ENCODE measurements around the gene TBKBP1.
A peak's percentile ranks its signal among the peaks of the same experiment; 100 is the strongest.
"Not testable (repeated sequence)": the region's sequence is repeated elsewhere in the genome, so short reads cannot be mapped to it uniquely, and the experiment has no call there.

Gene TBKBP1

DNA sequence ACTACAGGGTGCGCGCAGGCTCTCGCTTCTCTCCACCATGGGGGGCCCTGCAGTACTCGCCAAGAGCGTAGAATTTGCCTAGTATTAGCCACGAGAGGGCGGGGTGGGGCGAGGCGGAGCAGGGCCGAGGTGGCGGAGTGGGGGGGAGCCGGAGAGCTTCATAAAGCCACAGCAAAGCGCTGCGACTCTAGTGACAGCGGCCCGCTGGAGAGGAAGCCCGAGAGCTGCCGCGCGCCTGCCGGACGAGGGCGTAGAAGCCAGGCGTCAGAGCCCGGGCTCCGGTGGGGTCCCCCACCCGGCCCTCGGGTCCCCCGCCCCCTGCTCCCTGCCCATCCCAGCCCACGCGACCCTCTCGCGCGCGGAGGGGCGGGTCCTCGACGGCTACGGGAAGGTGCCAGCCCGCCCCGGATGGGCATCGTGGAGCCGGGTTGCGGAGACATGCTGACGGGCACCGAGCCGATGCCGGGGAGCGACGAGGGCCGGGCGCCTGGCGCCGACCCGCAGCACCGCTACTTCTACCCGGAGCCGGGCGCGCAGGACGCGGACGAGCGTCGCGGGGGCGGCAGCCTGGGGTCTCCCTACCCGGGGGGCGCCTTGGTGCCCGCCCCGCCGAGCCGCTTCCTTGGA lies 39.2 kb downstream of the TBKBP1 start, which contains the start of gene TBX21:
Gene TBX21 (plus strand): TSS at position 190 of the 627 bp plus-strand sequence. CDS start 219 bp downstream, at position 409.
- DNase-seq, result peak; percentile 93

DNA sequence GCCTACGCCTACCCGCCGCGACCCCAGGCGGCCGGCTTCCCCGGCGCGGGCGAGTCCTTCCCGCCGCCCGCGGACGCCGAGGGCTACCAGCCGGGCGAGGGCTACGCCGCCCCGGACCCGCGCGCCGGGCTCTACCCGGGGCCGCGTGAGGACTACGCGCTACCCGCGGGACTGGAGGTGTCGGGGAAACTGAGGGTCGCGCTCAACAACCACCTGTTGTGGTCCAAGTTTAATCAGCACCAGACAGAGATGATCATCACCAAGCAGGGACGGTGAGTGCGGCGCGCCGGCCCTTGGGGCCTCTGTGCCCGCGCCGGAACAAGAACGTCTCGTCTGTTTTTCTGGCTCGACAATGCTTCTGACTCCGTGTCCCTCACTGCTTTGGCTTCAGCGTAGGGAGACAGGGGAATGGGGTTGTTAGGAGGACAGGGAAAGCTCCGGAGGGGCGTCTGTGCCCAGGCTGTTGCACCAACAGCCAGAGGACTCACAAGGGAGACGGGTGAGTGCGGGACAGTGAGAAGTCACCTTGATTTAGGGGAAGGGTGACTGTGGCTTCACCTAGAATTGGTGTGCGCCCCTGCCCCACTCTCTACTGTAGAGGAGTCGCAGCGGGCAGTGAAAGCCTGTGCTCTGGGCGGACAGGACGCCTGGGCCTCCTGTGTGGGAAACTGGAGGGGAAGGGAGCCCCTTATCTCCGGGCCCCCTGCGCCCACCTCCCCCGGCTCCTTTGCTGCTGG lies 39.9 kb downstream of the TBKBP1 start:
- DNase-seq, result no peak

DNA sequence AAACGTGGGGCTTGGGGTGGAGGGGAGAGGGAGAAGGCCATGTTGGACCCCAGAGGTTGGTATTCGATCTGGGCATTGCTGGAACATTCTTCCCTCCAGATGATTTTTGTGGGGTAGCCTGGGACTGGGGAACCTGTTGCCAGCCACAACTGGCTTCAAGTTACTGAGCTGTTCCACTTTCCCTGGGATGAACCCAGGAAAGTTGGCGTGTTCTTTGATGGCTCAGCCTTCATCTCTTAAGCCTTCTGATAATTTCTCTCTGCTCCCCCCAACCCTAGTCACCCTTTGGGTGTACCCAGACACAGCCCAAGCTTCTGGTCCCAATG lies 41.1 kb downstream of the TBKBP1 start:
- no peak for DNase-seq

DNA sequence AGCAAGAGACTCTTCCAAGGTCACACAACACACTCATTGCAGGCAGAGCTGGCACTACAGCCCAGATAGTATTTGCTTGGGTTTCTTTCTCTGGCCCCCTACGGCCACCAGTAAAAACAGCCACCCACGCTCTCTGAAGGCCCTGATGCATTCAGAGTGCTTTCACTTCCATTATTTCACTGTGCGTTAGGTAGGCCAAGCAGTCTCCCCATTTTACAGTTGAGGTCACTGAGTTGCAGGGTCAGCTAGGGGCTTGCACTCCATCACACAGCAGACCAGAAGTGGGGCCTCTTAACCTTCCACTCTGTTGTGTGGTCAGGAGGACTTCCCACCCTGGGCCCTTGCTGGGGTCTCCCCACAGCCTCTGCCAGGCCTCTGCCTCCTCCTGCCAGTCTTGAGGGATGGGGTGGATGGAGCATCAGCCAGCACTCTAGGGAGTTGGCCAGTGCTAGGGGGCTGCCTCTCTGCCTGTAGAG lies 41.6 kb downstream of the TBKBP1 start:
- DNase-seq, result no peak

DNA sequence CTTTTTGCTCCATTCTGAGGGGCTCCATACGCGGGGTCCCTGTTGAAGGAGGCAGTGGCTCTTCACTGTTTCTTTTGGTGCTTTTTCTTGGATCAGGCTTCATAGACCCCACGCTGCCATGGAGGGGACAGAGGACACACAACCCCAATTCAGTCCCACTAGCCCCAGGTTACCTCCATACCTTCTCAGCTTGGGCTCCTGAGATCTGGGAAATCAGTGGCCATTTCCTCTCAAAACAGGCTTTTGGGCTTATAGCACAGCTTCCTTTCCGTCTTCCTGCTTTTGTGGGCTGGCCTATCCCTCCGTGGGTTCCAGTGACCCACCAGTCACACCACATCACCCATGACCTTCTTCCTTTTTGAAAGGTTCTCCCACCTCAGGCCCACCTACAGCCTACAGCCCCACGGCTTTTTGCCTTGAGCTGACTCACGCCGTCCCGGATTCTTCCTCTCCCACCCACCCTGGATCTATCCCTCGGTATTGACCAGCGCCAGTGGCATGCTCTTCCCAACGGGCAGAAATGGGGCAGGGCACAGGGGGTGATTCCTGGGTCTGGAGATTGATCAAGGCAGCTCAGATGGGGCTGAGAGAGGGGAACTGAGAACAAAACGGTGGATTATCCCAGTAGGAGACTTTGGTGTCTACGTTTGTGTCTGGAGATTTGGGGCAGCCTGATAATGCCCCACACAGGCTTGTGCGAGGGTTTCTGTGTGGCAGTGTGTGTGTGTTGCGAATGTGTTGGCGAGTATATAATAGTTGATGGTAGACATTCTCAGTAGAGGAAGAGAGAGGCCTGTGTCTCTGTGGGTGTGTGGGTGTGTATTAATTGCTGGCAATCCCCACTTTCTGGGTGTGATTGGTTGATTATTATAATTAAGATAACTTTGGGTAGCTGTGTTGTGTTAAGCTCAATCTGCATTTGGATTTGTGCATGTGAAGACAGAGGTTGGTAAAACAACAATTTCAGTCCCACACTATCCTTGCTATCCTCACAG lies 42.8 kb downstream of the TBKBP1 start:
- no peak for DNase-seq

DNA sequence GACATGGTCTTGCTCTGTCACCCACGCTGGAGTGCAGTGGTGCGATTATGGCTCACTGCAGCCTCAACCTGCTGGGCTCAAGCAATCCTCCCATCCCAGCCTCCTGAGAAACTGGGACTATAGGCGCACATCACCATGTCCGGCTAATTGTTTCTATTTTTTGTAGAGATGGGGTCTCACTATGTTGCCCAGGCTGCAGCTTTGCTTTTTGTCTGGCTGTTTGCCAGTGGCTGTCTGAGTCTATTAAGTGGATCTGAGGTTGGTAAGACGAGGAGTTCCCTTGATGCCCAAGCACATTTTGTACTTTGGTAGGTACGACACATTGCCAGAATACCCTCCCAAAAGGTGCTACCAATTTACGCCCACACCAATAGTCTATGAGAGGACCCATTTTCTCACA lies 44.2 kb downstream of the TBKBP1 start:
- no peak for DNase-seq

DNA sequence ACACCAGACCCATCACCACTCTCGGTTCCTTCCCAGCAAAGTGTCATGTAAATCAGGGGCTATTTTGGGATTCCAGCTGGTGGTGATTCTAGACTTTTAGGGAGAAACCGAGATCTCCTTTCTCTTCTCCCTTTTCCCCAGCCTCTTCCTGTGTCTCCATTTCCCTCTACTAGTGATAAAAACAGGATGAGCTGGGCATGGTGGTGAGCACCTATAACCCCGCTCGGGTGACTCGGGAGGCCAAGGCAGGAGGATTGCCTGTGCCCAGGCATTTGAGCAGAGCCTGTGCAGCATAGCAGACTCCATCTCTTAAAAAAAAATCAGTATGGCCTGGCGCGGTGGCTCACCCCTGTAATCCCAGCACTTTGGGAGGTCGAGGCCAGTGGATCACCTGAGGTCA lies 45.2 kb downstream of the TBKBP1 start:
- no peak for DNase-seq

DNA sequence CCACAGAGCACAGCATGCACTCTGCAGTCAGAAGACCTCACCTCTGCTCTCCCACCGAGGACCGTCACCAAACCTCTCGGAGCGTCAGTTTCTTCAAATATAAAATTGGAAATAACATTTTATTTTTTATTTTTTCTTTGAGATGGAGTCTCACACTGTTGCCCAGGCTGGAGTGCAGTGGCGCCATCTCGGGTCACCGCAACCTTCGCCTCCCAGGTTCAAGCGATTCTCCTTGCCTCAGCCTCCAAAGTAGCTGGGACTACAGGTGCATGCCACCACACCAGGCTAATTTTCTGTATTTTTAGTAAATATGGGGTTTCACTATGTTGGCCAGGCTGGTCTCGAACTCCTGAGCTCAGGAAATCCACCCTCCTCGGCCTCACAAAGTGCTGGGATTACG lies 46.0 kb downstream of the TBKBP1 start:
- not testable (repeated sequence) for DNase-seq

DNA sequence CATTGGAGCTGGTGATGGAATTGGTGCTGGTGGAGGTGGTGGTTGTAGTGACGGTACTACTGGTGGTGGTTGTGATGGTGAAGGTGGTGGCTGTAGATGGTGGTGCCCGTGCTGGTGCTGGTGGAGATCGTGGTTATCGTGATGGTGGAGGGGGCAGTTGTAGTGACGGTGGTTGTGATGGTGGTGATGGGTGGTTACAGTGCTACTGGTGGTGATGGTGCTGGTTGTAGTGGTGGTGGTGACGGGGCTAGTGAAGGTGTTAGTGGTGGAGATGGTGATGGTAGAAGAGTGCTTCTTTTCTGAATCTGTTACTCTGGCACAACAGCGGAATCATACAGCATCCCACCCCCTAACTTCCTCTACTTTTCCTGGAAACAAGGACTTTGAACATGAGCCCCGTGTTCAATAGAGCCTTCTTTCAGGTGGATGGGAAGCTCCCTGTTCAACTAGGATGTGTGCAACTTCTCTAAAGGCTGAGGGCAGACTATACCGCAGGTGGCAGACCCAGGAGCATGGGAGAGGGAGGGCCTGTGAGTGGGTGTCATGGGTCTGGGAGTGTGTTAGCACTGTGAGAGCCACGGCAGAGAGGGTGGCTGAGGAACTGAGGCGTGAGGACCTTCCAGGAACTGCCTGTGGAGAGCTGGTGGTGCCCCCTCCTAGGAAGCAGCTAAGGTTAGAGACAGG lies 47.3 kb downstream of the TBKBP1 start:
- peak; percentile 56 for DNase-seq

DNA sequence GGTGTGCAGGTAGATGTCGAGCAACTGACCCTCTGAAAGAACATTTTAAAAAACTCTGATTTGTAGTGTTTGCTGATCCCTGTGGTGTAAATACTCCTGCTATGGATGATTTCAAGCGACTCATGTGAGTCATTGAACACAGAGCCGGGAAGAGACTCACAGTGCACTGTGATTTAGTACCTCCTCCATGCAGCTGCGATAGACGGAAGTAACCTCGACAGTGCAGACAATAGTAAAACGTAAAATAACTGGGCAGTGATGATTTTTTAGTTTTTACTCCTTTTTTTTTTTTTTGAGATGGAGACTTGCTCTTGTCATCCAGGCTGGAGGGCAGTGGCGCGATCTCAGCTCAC lies 47.8 kb downstream of the TBKBP1 start:
- no peak for DNase-seq

DNA sequence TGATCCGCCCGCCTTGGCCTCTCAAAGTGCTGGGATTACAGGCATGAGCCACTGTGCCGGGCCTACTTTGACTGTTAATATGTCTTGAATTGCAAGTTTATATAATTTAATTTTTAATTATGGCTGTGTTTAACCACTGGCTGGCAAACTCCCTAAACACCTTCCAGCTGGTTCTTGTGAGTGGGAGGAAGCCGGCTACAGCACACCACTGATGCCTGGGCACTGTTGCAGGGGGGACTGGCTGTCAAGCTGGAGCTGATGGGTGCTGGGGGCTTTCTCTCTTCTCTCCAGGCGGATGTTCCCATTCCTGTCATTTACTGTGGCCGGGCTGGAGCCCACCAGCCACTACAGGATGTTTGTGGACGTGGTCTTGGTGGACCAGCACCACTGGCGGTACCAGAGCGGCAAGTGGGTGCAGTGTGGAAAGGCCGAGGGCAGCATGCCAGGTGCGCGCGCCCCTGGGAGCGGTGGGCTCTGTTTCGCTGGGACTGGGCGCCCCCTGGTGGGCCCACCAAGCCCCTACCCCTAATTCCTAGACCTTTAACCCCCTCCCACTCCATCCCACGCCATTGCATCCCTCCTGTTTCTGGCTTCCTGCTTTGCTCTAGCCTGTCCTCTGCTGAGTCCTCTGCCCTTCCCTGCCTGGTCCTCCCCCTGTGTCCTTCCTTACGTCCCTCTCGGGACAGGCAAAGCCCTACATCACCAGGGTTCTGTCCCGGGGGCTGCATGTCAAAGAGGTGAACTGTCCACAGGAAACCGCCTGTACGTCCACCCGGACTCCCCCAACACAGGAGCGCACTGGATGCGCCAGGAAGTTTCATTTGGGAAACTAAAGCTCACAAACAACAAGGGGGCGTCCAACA lies 48.6 kb downstream of the TBKBP1 start:
- DNase-seq, result peak; percentile 53

DNA sequence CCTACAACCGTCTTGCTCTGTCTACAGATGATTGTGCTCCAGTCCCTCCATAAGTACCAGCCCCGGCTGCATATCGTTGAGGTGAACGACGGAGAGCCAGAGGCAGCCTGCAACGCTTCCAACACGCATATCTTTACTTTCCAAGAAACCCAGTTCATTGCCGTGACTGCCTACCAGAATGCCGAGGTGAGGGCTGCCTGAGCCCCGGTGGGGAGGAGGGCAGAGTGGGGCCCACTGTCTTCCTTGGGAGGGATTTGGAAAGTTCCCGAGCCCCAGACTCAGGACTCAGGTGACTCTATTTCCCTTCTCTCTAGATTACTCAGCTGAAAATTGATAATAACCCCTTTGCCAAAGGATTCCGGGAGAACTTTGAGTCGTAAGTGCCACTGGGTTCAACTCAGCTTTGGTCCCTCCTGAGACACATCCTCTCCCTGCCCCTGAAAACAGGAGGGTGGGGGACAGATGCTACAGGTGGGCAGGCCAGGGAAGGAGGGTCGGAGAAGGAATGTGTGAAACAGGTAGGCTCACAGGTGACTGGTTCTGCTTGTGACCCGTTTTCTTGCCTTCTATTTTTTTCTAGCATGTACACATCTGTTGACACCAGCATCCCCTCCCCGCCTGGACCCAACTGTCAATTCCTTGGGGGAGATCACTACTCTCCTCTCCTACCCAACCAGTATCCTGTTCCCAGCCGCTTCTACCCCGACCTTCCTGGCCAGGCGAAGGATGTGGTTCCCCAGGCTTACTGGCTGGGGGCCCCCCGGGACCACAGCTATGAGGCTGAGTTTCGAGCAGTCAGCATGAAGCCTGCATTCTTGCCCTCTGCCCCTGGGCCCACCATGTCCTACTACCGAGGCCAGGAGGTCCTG lies 50.4 kb downstream of the TBKBP1 start:
- no peak for DNase-seq

DNA sequence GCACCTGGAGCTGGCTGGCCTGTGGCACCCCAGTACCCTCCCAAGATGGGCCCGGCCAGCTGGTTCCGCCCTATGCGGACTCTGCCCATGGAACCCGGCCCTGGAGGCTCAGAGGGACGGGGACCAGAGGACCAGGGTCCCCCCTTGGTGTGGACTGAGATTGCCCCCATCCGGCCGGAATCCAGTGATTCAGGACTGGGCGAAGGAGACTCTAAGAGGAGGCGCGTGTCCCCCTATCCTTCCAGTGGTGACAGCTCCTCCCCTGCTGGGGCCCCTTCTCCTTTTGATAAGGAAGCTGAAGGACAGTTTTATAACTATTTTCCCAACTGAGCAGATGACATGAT lies 51.0 kb downstream of the TBKBP1 start:
- DNase-seq, result no peak

DNA sequence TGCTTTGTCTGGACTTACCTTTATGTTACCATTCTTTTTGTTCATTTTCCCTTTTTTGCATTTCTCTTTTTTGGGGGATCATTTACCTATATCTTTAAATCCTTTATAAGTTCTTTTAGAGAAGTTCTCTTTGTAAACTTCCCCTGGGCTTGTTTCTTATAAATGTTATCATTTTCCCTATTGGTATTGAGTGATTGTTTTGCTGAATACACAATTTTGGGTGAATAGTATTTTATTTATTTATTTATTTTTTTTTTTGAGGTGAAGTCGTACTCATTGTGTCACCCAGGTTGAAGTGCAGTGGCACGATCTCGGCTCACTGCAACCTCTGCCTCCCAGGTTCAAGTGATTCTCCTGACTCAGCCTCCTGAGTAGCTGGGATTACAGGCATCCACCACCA lies 57.5 kb downstream of the TBKBP1 start:
- no peak for DNase-seq

DNA sequence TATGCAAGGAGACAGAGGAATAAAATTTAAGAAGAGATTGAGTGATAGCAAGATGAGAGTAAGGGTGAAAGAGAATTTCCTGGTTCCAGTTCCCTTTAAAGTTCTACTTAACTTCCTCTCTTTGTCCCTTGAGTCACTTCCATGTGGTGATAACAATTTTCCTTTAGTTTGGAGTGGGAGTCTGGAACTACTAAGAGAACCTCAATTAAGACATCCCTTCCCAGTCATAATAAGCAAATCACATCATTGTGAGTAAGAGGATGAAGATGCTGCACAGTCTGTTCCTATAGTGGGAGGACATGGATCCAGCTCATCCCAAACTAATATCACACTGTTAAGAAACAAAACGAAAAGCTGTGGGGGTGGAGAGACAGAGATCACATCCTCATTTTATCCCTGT lies 63.4 kb downstream of the TBKBP1 start:
- no peak for DNase-seq

DNA sequence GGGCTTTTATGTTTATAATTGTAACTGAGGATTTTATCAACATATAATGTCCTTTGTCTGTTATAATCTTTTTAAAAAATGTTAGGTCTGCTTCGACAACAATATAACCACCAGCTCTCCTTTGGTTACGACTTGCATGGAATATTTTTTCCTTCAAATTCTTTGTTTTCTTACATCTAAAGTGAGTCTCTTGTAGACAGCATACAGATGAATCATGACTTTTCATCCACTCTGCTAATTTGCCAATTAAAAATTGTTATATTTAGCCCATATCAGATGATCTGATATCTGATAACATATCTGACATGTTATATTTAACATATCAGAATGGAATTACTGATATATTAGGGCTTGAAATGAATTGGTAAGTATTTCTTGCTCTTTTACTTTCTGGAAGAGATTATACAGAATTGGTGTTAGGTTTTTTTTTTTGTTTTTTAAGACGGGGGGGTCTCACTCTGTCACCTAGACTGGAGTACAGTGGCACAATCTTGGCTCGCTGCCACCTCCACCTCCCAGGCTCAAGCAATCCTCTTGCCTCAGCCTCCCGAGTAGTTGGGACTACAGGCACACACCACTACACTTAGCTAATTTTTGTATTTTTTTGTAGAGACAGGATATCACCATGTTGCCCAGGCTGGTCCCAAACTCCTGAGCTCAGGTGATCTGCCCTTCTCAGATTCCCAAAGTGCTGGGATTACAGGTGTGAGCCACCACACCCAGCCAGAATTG lies 66.6 kb downstream of the TBKBP1 start:
- no peak for DNase-seq
